B cell (primary cell): ENCODE data around the gene PAWR. TPM values are rescaled to one million over a fixed set of nuclear protein-coding genes. Genes with fewer than 3 reads are reported as not detected.

Experiments used
- ATAC-seq: fragments of 200-7000 bp; cut with Tn5 transposase; one replicate; pipeline ENCODE4 v1.10.0; 2021; ENCODE audit warnings: low read depth, mild to moderate bottlenecking, moderate number of reproducible peaks, moderate library complexity
- CTCF ChIA-PET: fragments of 350-600 bp; sonication (Branson Sonifier 250); formaldehyde crosslinking; loops from one replicate; lab custom pipeline; 2021; ENCODE audit warnings: antibody characterized with exemption, inconsistent platforms; lab: Charles Lee
- POLR2A ChIA-PET: fragments of 350-600 bp; sonication (Branson Sonifier 250); formaldehyde crosslinking; loops from one replicate; lab custom pipeline; 2021; ENCODE audit warnings: antibody characterized with exemption; lab: Charles Lee
- DNase-seq: peaks from one replicate; pipeline ENCODE4 v3.0.0; 2013
- H2AFZ ChIP-seq: 2 replicates; pipeline ENCODE4 v1.6.1; 2012; ENCODE audit warnings: mild to moderate bottlenecking, low read depth, low read length; ENCODE audit not compliant: insufficient read depth, poor library complexity, severe bottlenecking
- H3K27ac ChIP-seq, 2 donors: 1 replicate in 1 of 2; 2 replicates in 1 of 2; pipeline ENCODE4 v1.5.1; 2012 to 2013; ENCODE audit warnings: low read length in 2 of 2, mild to moderate bottlenecking in 2 of 2, moderate library complexity in 1 of 2
- H3K27me3 ChIP-seq, 4 experiments: fragments of 200-600 bp in 1 of 4; sonication (generic) in 1 of 4; replicated peaks in 1 of 4; 1 replicate in 2 of 4; 2 replicates in 2 of 4; pipeline versions ENCODE4 v1.6.1 to v1.7.0; 2013 to 2016; ENCODE audit warnings: low read length in 3 of 4, mild to moderate bottlenecking in 2 of 4, mixed read lengths in 1 of 4, moderate library complexity in 1 of 4; ENCODE audit not compliant: insufficient read depth in 4 of 4, control insufficient read depth in 3 of 4; ENCODE audit errors: control extremely low read depth in 1 of 4
- H3K36me3 ChIP-seq, 2 experiments: replicated peaks in 1 of 2; 1 replicate in 1 of 2; 2 replicates in 1 of 2; pipeline versions ENCODE4 v1.6.1 to v1.7.1; 2013; ENCODE audit warnings: low read length in 1 of 2; ENCODE audit not compliant: insufficient read depth in 2 of 2, control insufficient read depth in 1 of 2; ENCODE audit errors: control extremely low read depth in 1 of 2, extremely low read depth in 1 of 2
- H3K4me1 ChIP-seq, 2 donors: fragments of 200-600 bp in 1 of 2; sonication (generic) in 1 of 2; 1 replicate in 1 of 2; 2 replicates in 1 of 2; pipeline versions ENCODE4 v1.5.1 to v1.6.1; 2013 to 2017; ENCODE audit warnings: low read length in 2 of 2; ENCODE audit not compliant: control insufficient read depth in 2 of 2, insufficient read depth in 2 of 2
- H3K4me2 ChIP-seq: replicated peaks from 2 replicates; pipeline ENCODE3; 2012; ENCODE audit warnings: mild to moderate bottlenecking, low read depth, low read length; ENCODE audit not compliant: poor library complexity, severe bottlenecking
- H3K4me3 ChIP-seq, 5 experiments: fragments of 200-600 bp in 1 of 5; sonication (generic) in 1 of 5; 1 replicate in 3 of 5; 2 replicates in 2 of 5; pipeline versions ENCODE4 v1.5.1 to v1.7.0; 2011 to 2016; ENCODE audit warnings: low read length in 4 of 5, mild to moderate bottlenecking in 4 of 5, low read depth in 2 of 5, control low read depth in 1 of 5, moderate library complexity in 1 of 5; ENCODE audit not compliant: insufficient read depth in 1 of 5; ENCODE audit errors: control extremely low read depth in 1 of 5, extremely low read depth in 1 of 5
- H3K79me2 ChIP-seq: fragments of 200-600 bp; sonication (generic); one replicate; pipeline ENCODE4 v1.6.0; 2016; ENCODE audit warnings: low read length; ENCODE audit not compliant: control insufficient read depth, insufficient read depth
- H3K9ac ChIP-seq: fragments of 200-600 bp; sonication (generic); 2 replicates; pipeline ENCODE4 v1.6.1; 2017; ENCODE audit warnings: mild to moderate bottlenecking, low read length, moderate library complexity
- H3K9me3 ChIP-seq, 3 donors: one replicate each; pipeline versions ENCODE4 v1.6.1 to v1.7.1; 2013; ENCODE audit warnings: low read length in 2 of 3; ENCODE audit not compliant: control insufficient read depth in 2 of 3, insufficient read depth in 1 of 3; ENCODE audit errors: control extremely low read depth in 1 of 3
- H4K20me1 ChIP-seq: 2 replicates; pipeline ENCODE4 v1.6.0; 2012; ENCODE audit warnings: mild to moderate bottlenecking, low read length; ENCODE audit not compliant: insufficient read depth, control insufficient read depth, poor library complexity, severe bottlenecking
- H3K27ac Mint-ChIP-seq: one replicate; pipeline ENCODE4 v1.8.0; 2021; ENCODE audit warnings: mixed read lengths
- H3K27me3 Mint-ChIP-seq: one replicate; pipeline ENCODE4 v1.8.0; 2021; ENCODE audit warnings: mixed read lengths
- H3K4me1 Mint-ChIP-seq: one replicate; pipeline ENCODE4 v1.8.0; 2021; ENCODE audit warnings: mixed read lengths
- H3K4me3 Mint-ChIP-seq: one replicate; pipeline ENCODE4 v1.8.0; 2021; ENCODE audit warnings: mixed read lengths
- H3K9me3 Mint-ChIP-seq: one replicate; pipeline ENCODE4 v1.8.0; 2022; ENCODE audit warnings: mixed read lengths; ENCODE audit not compliant: insufficient read depth
- EZH2 ChIP-seq: IDR thresholded peaks from 2 replicates; pipeline ENCODE4 v1.6.1; 2012; ENCODE audit warnings: borderline replicate concordance, low read depth, mild to moderate bottlenecking, moderate library complexity, low read length; ENCODE audit not compliant: insufficient read depth, poor library complexity, severe bottlenecking
- WGBS: methylation state at CpG from one replicate; pipeline ENCODE4 v1.1.5; 2013; ENCODE audit warnings: missing lambda C conversion rate; ENCODE audit not compliant: insufficient coverage; 5-methylcytosine and 5-hydroxymethylcytosine counted together
- intact Hi-C: fragments of 100-400 bp; cut with micrococcal nuclease; formaldehyde crosslinking; loops from one replicate; pipeline ENCODE4 v1.10.0; 2022
- polyA plus RNA-seq: library from polyadenylated mRNA; depleted of rRNA; stranded (reverse); fragments of >200 nt; gene quantifications from 2 replicates; pipeline ENCODE4 v1.2.3, GENCODE V29; 2012
- total RNA-seq, 2 donors: library from RNA; stranded (reverse); fragments of 120-200 nt in 1 of 2; gene quantifications; 1 replicate in 1 of 2; 2 replicates in 1 of 2; pipeline versions ENCODE4 v1.2.3 to v1.2.4, GENCODE V29; 2013 to 2022
- TF ChIP-seq, protein P1 (sequence below): fragments of 200-600 bp; IDR thresholded peaks from one replicate; pipeline ENCODE4 v1.8.0; 2022; ENCODE audit warnings: antibody characterized with exemption, mild to moderate bottlenecking

The PAWR gene
- total and polyA plus RNA-seq, 2 donors (not counting 1 experiment from before 2014, with no cell fraction given), result 17.9 to 90.1 TPM

DNA sequence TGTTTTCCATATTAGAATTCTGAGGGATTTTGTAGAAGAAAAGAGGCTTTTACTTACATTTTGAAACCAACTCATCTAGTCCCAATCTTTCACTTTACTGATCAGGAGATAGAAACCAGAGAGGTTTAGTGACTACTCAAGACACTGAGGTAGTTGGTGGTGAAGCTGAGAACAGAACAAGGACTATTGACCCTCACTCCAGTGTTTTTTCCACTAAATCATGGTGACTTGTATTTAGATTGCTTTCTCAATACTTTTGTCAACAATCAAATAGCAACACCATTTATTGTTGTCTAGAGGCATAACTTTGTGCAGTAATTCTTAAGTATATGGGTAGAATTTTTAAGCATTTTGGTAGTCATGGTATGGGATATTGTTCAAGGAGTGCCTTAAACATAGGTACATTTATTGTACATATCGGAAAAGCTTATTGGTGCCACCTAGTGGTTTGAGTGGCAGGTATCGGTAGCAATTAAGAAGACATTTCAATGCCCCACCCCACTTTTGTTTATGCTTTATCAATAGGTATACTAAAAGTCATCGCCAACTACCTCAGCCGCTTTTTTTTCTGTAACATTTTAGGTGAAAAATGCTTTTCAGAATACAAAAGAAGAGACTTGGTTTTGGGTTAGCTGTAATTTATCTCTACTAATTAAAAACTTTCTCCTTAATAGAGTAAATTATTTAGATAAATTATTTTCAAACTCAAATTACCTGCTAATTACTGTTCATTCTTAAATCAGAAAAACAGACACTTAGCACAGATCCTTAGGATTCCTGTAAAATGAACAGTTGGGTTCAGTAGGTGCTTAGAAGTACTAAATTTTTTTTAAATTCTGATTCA is 47.3 kb upstream of the PAWR start:
- no peak overlapping the region for H3K4me2 ChIP-seq
- H3K27ac ChIP-seq, result no peak overlapping the region
- no peaks in the 10 kb centered on the region for H3K79me2 ChIP-seq
- Mint-ChIP-seq H3K4me1 (no peaks in the 10 kb centered on the region), H3K4me3 (no peak overlapping the region), H3K27ac (no peak overlapping the region), H3K27me3 (peaks cover 8% of the 10 kb centered on the region), H3K9me3 (no peaks in the 10 kb centered on the region)
- POLR2A ChIA-PET, result no interaction called here
- DNase-seq (peak; percentile 72), ATAC-seq (peak; percentile 53)
- no peaks in the 10 kb centered on the region for H3K36me3 ChIP-seq
- H2AFZ ChIP-seq, result no peak overlapping the region
- no CpG with 5 or more reads among the region's 4 CpGs for WGBS
- intact Hi-C loops, result loop anchor here (1.0 kb wide), 2 partner anchors 318 to 330 kb away; no protein-coding TSS in a partner anchor
- no peaks in the 10 kb centered on the region for H3K27me3 ChIP-seq
- H3K9ac ChIP-seq, result no peak overlapping the region
- no peaks in the 10 kb centered on the region for H4K20me1 ChIP-seq
- no peaks in the 10 kb centered on the region for H3K4me1 ChIP-seq
- H3K9me3 ChIP-seq, result no peaks in the 10 kb centered on the region
- CTCF ChIA-PET, result interaction anchor here (0.7 to 3.2 kb wide), 15 partner anchors 9 to 1591 kb away, joined by 3 to 48 read pairs (median 4); no protein-coding TSS in a partner anchor
- H3K4me3 ChIP-seq, result no peak overlapping the region
- TF ChIP-seq, protein P1, sequence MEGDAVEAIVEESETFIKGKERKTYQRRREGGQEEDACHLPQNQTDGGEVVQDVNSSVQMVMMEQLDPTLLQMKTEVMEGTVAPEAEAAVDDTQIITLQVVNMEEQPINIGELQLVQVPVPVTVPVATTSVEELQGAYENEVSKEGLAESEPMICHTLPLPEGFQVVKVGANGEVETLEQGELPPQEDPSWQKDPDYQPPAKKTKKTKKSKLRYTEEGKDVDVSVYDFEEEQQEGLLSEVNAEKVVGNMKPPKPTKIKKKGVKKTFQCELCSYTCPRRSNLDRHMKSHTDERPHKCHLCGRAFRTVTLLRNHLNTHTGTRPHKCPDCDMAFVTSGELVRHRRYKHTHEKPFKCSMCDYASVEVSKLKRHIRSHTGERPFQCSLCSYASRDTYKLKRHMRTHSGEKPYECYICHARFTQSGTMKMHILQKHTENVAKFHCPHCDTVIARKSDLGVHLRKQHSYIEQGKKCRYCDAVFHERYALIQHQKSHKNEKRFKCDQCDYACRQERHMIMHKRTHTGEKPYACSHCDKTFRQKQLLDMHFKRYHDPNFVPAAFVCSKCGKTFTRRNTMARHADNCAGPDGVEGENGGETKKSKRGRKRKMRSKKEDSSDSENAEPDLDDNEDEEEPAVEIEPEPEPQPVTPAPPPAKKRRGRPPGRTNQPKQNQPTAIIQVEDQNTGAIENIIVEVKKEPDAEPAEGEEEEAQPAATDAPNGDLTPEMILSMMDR, result peak; percentile 87
- TF ChIP-seq EZH2, result no peak

DNA sequence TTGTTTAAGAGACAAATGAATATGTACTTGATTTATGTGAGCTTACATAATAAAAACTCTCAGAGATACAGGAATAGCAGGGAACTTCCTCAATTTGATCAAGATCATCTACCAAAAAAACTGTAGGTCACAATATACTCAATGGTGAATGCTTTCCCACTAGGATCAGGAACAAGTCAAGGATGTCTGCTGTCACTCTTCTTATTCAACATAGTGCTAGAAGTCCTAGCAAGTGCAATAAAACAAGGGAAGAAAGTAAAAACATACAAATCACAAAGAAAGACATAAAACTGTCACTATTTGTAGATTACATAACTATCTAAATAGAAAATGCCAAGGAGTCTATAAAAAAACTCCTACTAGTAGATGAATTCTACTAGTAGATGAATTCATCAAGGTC is 41.9 kb upstream of the PAWR start:
- intact Hi-C loops, result no loop called here
- H3K9me3 ChIP-seq, result no peaks in the 10 kb centered on the region
- H3K9me3 Mint-ChIP-seq, result no peaks in the 10 kb centered on the region
- H3K4me3 ChIP-seq, result no peak overlapping the region
- H3K4me3 Mint-ChIP-seq, result no peak overlapping the region
- no peaks in the 10 kb centered on the region for H3K79me2 ChIP-seq
- ChIA-PET CTCF (interaction anchor here (1.2 kb wide), 1 partner anchor 185 kb away, joined by 9 read pairs; no protein-coding TSS in a partner anchor), POLR2A (no interaction called here)
- TF ChIP-seq, protein P1, result no peak
- no peak for TF ChIP-seq EZH2
- H3K4me1 ChIP-seq, result no peaks in the 10 kb centered on the region
- no peak overlapping the region for H2AFZ ChIP-seq
- H4K20me1 ChIP-seq, result no peaks in the 10 kb centered on the region
- DNase-seq, result no peak
- peaks cover 20% of the 10 kb centered on the region for H3K27me3 Mint-ChIP-seq
- H3K27ac ChIP-seq, result no peak overlapping the region
- H3K4me2 ChIP-seq, result no peak overlapping the region
- no peak overlapping the region for H3K9ac ChIP-seq
- peaks cover 0 to 3% (median 0%) of the 10 kb centered on the region in 4 experiments for H3K27me3 ChIP-seq
- H3K27ac Mint-ChIP-seq, result no peak overlapping the region
- no peaks in the 10 kb centered on the region for H3K4me1 Mint-ChIP-seq
- H3K36me3 ChIP-seq, result no peaks in the 10 kb centered on the region
- ATAC-seq, result no peak
